Parathyroid adenoma (tissue), 2 donors: ENCODE data around the gene ICA1L.

Experiments
- H2AFZ ChIP-seq: fragments of 300-600 bp; sonication (generic); one replicate; pipeline ENCODE4 v1.7.0; 2017; ENCODE audit warnings: antibody characterized with exemption, mild to moderate bottlenecking
- H3K27ac ChIP-seq: fragments of 300-600 bp; sonication (generic); one replicate; pipeline ENCODE4 v1.7.0; 2017
- H3K27me3 ChIP-seq: fragments of 300-600 bp; sonication (generic); one replicate; pipeline ENCODE4 v1.7.0; 2017; ENCODE audit warnings: low read length; ENCODE audit not compliant: control insufficient read depth, insufficient read depth
- H3K36me3 ChIP-seq: fragments of 300-600 bp; sonication (generic); one replicate; pipeline ENCODE4 v1.7.0; 2017; ENCODE audit warnings: low read length; ENCODE audit not compliant: control insufficient read depth, insufficient read depth
- H3K4me1 ChIP-seq: fragments of 300-600 bp; sonication (generic); one replicate; pipeline ENCODE4 v1.7.0; 2017; ENCODE audit warnings: control low read depth
- H3K4me2 ChIP-seq: fragments of 300-600 bp; sonication (generic); one replicate; pipeline ENCODE4 v1.7.0; 2017; ENCODE audit warnings: low read length
- H3K4me3 ChIP-seq: fragments of 300-600 bp; sonication (generic); one replicate; pipeline ENCODE4 v1.7.0; 2017; ENCODE audit warnings: low read depth, low read length
- H3K79me2 ChIP-seq: fragments of 300-600 bp; sonication (generic); one replicate; pipeline ENCODE4 v1.7.0; 2017; ENCODE audit warnings: control low read depth
- H3K9ac ChIP-seq: fragments of 300-600 bp; sonication (generic); one replicate; pipeline ENCODE4 v1.7.0; 2017; ENCODE audit warnings: mild to moderate bottlenecking
- H3K9me3 ChIP-seq: fragments of 300-600 bp; sonication (generic); one replicate; pipeline ENCODE4 v1.7.0; 2017; ENCODE audit warnings: low read length; ENCODE audit not compliant: control insufficient read depth
- CTCF ChIP-seq: fragments of 300-600 bp; sonication (generic); IDR thresholded peaks from one replicate; pipeline ENCODE4 v1.7.0; 2017; ENCODE audit warnings: antibody characterized with exemption, mild to moderate bottlenecking
- donor health status: primary hyperparathyroidism.

Gene ICA1L

DNA sequence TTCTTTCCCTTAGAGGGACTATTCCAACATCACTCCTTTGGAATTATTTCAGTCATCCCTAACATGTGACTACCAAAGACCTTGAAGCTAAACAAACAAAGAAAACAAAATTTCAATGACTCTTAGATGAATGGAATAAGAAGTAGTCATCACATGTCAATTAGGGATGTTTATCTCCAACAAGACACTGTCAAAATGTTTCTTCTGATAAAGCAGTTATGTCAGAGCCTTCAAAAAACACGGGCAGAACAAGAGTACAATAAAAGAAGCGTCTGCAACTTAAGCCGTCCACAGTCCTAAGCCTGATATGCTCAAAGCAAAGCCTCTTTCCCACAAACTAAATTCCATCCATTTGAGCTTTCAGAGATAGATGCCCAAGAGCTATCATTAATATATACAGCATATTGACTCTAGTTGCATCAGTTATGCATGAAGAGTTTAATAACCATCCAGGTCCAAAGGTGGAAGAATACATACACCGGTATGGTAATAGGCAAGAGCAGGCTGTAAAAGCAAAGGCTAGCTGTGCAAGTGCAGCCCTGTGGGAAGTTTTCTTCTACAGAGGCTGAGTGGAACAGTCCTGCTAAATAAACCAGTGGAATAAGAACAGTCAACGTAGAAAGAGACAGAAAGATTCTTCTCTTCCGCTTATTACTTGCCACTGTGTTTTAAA, 98.1 kb downstream of the ICA1L start:
- TF ChIP-seq CTCF, result no peak
- Histone ChIP-seq H3K79me2 (no peaks in the 10 kb centered on the region), H3K27ac (no peak overlapping the region), H3K36me3 (no peaks in the 10 kb centered on the region), H3K9me3 (no peaks in the 10 kb centered on the region), H3K4me3 (no peak overlapping the region), H3K27me3 (no peaks in the 10 kb centered on the region), H3K4me1 (peaks cover 17% of the 10 kb centered on the region), H3K9ac (no peak overlapping the region), H3K4me2 (no peak overlapping the region), H2AFZ (no peak overlapping the region)

DNA sequence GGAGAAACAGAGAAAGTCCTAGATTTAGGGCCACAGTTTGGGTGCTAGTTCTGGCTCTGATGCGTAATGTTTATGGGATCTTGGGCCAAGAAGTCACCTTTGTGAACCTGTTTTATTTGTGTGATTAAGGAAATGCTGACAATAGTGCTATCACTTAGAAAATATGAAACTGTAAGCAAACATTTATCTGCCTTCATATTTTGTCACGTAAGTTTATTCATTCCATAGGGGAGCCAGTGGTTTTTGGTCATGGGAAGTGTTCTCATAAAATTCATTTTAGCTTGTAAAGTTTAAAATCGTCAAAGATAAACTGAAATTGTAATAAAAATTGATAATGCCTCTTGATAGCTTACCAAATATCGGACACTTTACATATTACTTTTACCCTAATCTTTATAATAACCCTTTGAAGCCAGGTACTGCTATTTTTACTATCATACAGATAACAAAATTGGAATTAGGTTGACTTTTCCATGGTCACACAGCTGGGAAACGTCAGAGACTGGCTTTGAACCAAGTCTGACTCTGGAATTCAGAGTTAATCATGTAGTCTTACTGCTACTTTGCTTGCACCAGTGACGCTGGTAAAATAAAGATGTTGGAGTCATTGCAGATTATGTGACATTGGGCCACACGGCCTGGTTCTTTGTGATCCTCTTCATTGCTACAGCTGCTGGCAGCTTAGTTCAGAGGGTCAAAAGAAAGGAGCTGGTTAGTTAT, 99.7 kb downstream of the ICA1L start:
- Histone ChIP-seq H3K4me2 (no peak overlapping the region), H3K9me3 (no peaks in the 10 kb centered on the region), H3K9ac (no peak overlapping the region), H3K79me2 (no peaks in the 10 kb centered on the region), H3K36me3 (no peaks in the 10 kb centered on the region), H2AFZ (no peak overlapping the region), H3K4me3 (no peak overlapping the region), H3K27ac (no peak overlapping the region), H3K27me3 (no peaks in the 10 kb centered on the region), H3K4me1 (peaks cover 25% of the 10 kb centered on the region)
- TF ChIP-seq CTCF, result no peak

DNA sequence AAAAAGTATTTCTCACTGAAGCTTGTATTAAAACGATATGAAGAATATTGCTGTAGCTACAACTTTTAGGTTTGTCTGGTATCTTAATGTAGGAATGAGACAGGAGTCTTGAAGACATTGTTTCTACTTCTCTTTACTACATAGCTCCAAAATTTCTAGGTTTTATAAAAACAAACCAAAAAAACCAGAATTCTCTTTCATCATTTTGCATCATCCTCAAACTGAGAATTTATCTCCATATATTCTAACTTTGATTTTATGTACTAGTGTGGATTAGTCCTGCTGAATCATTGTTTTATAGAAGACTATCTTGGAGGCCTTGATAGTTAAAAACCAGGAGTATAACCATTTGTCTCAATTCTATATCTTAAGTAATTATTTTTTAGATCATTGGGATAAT, 100.2 kb downstream of the ICA1L start:
- Histone ChIP-seq H3K36me3 (no peaks in the 10 kb centered on the region), H3K4me1 (peaks cover 25% of the 10 kb centered on the region), H3K79me2 (no peaks in the 10 kb centered on the region), H3K4me2 (no peak overlapping the region), H3K4me3 (no peak overlapping the region), H3K27ac (no peak overlapping the region), H3K9me3 (no peaks in the 10 kb centered on the region), H3K27me3 (no peaks in the 10 kb centered on the region), H2AFZ (no peak overlapping the region), H3K9ac (no peak overlapping the region)
- TF ChIP-seq CTCF, result no peak

GRCh38 chr2:202769201-202769600, 102.4 kb downstream of the ICA1L start:
- no peak for TF ChIP-seq CTCF
- Histone ChIP-seq H3K36me3 (no peaks in the 10 kb centered on the region), H3K4me1 (peaks cover 31% of the 10 kb centered on the region), H3K4me2 (peak overlapping the region; percentile 45), H2AFZ (no peak overlapping the region), H3K4me3 (peak overlapping the region; percentile 26), H3K79me2 (no peaks in the 10 kb centered on the region), H3K27ac (no peak overlapping the region), H3K27me3 (no peaks in the 10 kb centered on the region), H3K9me3 (no peaks in the 10 kb centered on the region), H3K9ac (no peak overlapping the region)

DNA sequence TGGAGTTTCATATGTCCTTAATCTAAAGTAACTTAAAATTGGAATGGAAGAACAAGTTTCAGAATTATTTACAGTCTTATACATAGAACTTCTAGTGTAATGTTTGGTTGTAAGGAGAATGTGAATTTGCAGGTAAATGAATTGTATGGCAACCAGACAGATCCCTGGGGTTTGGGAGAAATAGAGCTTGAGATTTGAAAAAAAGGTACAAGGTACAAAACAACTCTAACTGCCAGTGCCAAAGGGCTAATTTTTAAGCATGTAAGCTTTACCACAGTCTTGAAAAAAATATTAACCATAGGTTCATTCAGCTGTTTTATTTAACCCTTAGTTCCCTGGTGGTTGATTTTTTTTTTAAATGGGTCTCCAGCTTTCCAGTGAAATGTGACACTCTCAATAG, 103.3 kb downstream of the ICA1L start:
- H2AFZ ChIP-seq, result peak overlapping the region; percentile 29
- H3K27me3 ChIP-seq, result no peaks in the 10 kb centered on the region
- no peak overlapping the region for H3K4me3 ChIP-seq
- H3K36me3 ChIP-seq, result no peaks in the 10 kb centered on the region
- H3K9ac ChIP-seq, result no peak overlapping the region
- no peaks in the 10 kb centered on the region for H3K79me2 ChIP-seq
- H3K9me3 ChIP-seq, result no peaks in the 10 kb centered on the region
- TF ChIP-seq CTCF, result no peak
- H3K4me1 ChIP-seq, result peaks cover 31% of the 10 kb centered on the region
- no peak overlapping the region for H3K4me2 ChIP-seq
- H3K27ac ChIP-seq, result peak overlapping the region; percentile 40
